Measurements from ENCODE around the gene TET3.
A peak's percentile ranks its signal among the peaks of the same experiment; 100 is the strongest.

The TET3 gene

DNA sequence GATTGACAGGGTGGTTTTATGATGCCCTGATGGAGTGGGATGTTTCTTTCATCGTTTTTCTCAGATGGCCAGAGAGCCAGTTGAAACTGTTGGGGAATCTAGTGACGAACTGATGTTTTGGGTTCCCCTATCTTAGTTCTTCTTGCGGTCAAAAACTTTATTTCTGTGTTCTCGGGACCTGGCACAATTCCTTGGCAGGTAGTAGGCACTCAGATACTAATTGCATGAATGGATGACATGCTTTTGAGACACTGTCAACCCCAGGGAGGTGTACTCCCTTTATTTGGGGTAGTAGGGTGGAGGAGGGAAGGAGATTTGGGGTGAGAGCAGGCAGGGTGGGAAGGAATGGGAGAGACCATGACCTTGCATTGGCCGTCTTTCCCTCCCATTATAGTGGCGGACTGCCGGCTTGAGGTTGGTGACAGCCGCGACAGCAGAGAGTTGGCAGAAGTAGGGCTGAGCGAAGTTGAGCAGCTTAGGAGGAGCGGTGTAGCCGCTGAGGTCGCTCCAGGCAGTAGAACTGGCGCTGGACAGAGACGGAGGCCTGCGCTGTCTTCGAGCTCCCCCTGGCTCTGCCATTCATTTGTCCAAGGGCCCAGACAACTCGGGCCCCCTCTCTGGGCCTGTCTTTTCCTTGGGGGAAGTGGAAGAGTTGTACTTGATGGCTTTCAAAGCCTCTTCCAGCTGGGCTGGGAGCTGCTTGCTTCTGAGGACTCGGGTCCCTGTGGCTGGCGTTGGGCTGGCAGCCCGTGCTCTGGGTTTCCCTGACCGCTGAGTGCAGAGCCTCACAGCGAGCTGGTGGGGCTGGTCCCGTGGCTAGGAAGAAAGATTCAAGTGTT lies 2.6 kb downstream of the TET3 start:
- DNase-seq (ENCODE audit: low read depth): no peak

DNA sequence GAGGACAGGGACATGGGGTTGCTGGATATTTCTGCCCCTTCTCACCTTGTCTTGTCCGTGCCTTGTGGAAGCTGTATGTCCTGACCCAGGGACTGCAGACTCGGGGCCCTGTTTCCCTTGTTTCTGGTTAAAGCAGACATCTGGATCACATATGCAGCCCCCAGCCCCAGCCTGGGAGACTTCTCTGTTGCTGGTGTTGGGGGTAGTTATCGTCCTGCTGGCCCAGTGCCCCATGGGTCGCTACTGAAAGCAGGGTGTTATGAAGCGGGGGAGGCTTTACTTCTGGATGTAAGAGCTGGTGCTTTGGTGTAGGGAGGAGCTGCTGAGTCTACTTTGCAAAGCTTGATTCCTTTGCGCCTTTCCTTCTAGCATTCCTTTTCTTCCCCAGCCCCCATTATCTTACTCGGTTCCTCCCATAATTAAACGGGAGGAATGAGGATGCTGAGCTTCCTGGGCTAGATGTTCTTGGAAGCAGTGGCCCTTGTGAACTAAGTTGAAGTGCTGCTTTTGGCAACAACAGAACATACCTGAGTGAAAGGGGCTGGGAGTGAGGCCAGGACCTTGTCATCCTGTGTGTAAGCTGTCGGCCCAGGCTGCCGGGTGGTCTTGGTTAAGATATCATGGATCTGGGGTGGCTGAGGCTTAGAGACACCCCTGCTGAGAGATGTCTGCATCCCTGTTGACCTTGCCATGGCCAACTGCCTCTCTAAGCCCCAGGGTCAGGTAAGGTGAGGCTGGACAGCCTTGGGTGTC lies 3.4 kb downstream of the TET3 start:
- no peak for DNase-seq (ENCODE audit: low read depth)

DNA sequence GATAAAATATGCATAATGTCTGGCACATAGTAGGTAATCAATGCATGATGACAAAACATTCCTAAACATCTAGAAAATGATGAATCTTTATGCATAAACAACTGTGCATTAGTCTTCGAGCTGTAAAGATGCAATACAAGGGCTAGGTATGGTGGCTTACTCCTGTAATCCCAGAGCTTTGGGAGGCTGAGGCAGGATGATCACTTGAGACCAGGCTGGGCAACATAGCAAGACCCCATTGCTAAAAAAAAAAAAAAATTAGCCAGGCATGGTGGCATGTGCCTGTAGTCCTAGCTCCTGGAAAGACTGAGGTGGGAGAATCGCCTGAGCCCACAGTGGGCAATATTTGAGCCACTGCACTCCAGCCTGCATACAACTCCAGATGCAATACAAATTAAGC lies 5.3 kb downstream of the TET3 start:
- no peak for DNase-seq (ENCODE audit: low read depth)

DNA sequence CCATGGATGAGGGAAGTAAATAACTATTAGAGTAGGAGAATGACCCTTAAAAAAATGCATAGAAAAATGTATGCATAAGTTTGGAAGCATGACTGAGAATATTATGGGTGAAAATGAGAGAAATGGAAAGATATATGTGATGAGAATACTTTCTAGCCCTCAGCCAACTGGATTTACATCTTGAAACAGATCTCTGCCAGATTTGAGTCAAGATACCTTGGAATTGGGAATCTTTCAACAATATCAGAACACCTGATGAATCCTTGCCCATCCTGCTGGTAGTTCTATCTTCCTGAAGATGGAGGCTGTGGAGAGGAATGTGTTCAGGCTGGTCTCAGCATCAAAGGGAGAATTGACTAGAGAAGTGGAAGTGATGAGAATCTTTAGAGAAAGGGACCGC lies 5.8 kb downstream of the TET3 start:
- no peak for DNase-seq (ENCODE audit: low read depth)

DNA sequence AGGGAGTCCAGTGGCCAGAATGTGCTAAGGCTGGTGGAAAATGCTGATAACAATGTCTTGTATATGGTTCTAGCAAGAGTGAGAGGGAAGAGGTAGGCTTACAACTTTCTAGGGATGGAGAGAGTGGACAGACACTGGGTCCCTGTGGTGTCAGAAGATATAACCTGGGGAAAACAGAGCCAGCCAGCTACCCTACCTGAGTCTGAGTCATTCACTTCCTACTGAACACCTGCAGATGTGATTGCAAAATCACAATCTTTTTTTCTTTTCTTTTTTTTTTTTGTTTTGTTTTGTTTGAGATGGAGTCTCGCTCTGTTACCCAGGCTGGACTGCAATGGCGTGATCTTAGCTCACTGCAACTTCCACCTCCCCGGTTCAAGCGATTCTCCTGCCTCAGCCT lies 7.3 kb downstream of the TET3 start:
- no peak for DNase-seq (ENCODE audit: low read depth)

DNA sequence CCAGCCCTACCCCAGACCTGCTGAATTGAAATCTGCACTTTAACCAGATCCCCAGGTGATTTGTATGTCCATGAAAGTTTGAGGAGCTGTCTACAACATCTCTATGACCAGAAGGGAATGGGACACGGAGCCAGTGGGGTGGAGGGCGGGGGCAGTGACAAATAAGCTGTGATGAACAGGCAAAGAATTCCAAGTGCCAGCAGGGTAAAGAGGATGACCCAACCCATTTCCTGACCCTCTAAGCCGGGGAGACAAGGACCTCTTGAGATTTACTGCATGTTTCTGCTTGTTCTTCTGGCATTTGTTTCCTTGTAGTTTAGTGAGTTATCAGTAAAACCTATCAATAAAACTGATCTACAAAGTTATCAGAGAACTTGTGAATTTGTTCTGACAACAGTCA lies 8.7 kb downstream of the TET3 start:
- no peak for DNase-seq (ENCODE audit: low read depth)

DNA sequence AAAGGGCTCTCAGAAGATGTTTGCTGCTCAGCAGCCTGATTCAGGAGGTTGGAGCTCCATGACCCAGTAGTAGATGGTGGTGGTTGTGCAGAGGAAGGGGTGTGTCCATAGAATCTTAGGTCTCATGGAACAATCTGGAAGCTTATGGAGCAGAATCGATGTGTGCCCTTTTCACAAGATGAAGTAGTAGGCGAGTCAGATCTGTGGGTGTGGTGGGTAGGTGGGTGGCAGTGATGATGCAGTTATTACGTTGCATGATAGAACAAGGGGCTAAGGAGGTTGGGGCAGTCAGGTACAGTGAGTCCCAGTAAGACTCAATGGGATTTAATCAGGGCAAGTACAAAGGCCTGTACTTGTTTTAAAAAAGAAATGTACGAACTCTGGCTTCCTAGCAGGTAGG lies 9.1 kb downstream of the TET3 start:
- no peak for DNase-seq (ENCODE audit: low read depth)

DNA sequence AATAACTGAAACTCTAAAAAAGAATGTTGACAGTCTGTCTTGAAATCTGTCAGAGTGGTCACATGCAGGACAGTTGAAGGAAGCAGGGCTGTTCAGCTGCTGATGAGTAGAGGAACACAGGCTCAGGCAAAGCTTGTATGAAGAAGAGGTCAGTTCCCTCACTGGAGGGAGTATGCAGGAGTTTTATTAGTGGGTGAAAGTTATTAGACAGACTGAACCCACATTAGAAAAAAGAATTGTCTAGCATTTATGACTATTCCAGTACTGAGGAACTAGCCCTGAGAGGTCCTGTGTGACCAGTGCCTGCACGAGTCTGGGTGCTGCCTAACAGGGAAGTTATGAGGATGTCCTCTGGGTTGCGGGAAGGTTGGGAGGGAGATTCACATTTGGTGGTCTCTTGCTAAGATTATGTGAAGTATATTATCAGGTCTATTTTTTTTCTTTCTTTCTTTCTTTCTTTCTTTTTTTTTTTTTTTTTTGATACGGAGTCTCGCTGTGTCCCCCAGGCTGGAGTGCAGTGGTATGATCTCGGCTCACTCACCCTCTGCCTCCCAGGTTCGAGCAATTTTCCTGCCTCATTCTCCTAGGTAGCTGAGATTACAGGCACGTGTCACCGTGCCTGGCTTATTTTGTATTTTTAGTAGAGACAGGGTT lies 9.6 kb downstream of the TET3 start:
- DNase-seq (ENCODE audit: low read depth): no peak

DNA sequence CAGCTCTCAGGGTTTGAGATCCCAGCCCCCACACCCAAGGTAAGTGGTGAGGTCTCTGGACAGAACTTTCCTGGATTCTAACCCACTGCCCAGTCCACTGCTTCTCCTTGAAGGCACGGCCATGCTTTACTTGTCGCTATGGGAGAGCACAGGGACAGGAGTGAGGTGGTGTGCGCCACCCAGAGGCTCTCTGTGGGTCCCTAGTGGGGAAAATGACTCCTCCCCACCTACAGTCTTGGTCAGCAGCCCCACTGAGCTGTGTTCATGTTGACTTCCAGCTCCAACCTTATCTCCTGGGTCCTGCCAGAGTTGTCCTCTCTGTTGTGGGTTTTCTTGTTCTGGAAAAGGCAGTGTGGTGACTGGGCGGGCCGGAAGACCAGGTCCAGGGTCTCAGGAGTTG lies 11.1 kb downstream of the TET3 start:
- no peak for DNase-seq (ENCODE audit: low read depth)

DNA sequence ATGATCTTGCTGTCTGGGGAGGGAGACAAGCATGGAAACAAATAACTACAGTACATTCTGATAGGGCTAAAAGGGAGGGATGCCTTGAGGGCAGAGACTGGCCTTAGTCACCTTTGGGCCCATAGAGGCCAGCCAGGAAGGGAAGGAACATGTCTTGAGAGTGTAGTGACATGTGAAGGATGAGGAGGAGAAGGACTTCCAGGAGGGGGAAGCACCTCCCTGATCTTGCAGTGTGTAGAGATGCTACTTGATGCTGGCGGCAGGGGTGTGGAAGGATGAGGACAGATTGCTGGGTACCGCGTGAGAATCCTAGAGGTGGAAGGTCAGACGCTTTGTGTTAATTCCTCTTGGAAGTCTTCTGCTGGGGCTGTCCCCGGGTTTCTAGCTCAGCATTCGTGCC lies 13.1 kb downstream of the TET3 start:
- no peak for DNase-seq (ENCODE audit: low read depth)

DNA sequence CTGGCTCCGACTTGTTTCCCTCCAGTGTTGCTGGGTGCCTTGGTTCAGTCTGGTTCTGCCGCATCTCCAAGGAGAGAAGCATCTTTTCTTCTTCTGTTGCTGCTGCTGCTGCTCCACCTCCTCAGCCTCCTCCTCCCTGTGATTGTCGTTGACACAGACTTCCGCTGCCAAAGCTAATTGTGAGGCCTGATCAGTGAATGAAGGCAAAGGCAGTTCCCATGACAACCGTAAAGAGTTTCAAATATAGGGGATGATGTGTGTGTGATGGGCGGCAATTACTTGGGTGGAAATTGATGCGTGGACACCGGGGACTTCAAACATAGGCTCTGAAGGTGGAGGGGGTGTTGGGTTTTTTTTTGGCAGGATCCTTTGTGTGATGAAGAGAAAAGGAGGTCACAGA lies 13.7 kb downstream of the TET3 start:
- no peak for DNase-seq (ENCODE audit: low read depth)

DNA sequence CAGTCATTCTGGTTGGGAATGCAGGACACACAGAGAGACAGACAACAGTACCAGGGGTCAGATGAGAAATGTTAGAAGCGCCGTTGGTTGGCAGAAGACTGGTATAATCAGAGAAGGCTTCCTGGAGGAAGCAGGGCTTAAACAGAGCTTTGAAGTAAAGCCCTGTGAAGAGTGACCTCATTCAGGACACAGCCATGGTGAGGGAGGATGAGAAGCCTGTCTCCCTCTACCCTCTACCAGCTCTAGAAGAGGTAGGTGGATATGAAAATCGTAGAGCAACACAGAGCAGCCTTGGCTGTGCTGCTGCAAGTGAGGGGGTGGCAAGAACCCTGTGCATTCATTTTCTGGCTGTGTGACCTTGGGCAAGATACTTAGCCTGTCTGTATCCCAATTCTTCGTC lies 14.2 kb downstream of the TET3 start:
- DNase-seq (ENCODE audit: low read depth): no peak

DNA sequence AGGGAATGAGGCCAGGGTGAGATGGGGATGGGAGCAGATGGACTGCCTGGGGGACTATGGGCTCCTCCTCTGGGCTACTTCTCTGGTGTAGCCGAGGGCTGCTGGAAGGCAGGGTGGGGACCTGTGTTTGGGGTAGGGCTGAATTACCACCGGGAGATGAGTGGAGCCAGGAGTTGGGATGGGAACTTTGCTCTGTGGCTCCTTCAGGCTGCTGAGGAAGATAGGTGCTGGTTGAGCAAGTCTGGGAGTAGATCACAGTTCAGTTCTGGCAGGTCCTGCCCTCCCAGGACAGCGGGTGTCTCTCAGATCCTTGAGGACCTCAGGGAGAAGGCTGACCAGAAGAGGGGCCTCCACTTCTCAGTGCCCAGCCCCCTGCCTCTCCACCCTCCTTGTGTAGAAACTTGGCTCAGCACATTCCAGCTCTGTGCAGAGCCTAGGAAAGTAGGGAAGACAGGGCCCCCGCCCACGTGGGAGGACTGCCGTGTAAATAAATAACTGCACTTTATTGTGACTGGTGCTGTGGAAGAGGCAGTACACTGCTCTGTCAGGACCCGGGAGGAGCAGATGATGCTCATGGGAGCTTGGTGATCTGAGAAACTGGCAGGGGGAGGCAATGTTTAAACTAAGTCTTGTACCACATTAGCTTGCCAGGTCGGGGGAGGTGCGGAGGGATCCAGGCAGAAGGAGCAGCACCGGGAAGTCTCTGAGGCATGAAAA lies 15.3 kb downstream of the TET3 start:
- DNase-seq (ENCODE audit: low read depth): no peak

DNA sequence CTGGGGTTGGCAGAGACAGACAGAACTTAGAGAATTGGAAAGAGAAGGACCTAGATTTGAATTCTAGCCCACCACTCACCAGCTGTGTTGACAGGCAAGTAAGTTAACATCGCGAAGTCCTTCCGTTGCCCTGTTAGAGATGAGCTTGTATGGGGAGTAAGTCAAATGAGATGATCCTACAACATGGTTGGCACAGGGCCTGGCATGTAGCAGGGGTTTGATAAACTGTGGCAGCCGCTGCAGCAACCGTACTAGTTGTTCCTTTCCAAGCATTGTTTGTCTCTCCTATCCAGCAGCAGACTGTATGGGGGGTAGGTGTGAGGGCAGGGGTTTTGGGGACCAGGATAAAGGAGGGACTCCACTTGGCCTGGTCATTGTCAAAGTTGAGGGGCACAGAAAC lies 16.0 kb downstream of the TET3 start:
- DNase-seq (ENCODE audit: low read depth): no peak

DNA sequence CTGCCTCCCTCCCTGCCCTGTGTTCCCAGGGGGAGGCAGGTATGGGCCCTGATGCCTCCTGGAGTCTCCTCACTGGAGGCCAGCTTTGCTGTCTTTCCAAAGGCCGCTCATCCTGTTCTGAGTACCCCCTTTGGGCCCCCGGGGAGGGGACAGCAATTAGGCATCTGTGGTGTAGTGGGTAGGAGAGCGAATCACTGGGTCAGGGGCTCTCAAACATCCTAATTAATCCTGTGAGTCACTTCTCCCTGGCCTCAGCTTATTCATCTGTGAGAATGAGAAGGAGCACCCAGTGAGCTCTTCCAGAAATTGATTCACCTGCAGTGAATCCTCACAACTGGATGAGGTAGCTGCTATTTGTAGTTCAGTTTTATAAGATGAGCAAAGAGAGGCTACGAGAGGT lies 16.4 kb downstream of the TET3 start:
- no peak for DNase-seq (ENCODE audit: low read depth)

DNA sequence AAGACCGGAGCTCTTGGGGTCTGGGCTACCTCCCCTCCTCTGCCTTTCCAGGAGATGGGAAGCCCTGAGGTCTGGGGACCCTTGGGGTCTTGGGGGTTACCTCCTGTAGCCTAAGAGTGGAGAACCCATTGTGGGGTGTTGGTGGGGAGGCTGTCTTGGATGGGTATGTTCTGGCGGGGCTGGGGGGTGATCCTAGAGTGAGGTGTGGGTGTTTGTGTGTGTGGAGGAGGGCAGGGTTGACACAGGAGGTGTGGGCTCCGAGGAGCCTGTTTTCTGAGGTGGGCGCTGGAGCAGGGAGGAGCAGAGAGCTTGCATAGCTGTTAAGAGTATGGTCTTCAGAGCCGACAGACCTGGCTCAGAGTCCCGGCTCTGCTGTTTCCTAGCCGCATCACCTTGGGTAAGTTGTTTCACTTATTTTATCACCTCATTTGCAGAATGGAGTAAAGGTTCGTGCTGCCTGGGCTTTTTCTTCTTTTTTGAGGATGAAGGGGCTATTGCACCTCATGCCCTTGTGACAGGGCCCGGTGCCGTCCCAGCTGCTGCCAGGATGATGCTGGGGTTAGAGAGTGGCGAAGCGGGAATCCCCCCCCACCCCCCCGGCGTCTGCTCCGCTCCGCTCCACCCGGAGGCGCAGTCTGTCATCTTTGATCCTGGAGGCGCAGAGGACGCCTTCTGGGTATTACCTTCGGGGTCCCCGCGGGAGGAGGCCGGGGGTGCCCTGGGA lies 17.2 kb downstream of the TET3 start:
- no peak for DNase-seq (ENCODE audit: low read depth)

DNA sequence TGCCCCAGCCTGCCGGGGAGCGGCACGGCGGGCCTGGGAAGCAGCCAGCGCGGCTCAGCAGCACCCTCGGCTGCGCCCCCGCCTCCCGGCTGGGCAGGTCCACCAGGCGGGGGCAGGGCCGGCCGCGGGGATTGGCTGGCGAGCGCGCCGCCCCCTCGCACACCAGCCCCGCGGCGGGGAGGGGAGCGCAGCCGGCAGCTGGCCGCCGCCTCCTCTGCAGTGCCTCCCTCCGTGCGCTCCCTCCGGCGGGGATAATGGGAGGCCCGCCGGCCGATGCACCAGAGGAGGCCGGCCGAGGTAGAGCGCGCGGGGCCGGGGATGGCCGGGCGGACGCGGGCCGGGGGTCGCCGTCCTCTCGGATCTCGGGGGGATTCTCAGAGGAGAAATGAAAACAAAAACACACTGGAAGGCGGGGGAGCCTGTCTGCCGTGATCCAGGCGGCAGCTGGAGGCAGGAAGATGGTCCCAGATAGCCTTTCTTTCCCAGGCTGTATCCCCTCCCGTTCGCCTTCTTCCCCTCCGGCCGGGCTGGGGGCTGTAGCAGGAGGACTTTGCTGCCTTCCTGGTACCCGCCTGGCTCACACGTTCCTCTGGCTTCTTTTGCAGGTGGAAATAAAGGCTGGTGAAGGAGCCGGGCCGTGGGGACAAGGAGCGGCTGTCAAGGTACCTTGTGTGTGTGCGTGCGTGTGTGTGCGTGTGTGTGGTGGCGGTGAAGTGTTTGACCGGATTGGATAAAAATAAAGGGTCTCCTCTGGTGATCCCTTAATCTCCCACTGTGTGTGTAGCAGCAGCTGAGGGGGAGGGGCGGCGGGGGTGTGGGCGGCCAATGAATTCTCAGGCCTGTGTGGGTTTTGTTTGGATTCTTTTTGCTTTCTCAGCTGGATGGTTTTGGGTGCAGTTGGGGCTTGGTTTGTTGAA lies 18.1 kb downstream of the TET3 start:
- peak; percentile 80 for DNase-seq (ENCODE audit: low read depth)

DNA sequence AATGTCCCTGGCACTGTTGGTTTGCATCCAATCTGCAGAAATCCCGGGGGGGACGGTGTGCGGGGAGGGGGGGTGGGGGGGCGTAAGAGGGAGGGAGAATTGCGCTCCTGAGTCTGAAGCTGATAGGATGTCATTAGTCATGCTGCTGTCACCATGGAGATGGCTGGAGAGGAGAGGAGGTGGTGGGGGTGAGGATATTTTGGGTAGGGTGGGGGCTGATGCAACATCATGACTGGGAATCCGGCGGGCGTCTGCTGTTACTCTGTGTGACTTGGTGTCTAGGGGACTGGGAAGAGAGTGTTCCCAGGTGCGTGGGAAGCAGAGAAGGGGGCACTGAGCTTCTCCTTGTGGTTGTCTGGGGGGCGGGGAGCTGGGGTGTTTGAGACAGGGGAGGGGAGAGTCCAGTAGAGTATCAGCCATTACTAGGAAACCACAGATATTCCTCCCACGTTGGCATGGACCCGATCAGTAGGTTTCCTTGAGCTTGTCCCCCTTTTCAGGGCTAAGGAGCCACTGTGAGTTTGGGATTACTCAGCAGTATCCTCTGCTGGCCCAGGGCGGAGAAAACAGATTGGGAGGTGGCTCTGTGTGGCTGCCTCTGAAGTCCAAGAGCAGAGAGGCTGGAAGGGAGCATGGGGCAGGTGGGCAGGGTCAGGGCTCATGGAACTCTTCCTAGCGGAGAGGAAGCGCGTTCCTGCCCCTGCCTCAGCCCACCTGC lies 18.9 kb downstream of the TET3 start:
- no peak for DNase-seq (ENCODE audit: low read depth)

DNA sequence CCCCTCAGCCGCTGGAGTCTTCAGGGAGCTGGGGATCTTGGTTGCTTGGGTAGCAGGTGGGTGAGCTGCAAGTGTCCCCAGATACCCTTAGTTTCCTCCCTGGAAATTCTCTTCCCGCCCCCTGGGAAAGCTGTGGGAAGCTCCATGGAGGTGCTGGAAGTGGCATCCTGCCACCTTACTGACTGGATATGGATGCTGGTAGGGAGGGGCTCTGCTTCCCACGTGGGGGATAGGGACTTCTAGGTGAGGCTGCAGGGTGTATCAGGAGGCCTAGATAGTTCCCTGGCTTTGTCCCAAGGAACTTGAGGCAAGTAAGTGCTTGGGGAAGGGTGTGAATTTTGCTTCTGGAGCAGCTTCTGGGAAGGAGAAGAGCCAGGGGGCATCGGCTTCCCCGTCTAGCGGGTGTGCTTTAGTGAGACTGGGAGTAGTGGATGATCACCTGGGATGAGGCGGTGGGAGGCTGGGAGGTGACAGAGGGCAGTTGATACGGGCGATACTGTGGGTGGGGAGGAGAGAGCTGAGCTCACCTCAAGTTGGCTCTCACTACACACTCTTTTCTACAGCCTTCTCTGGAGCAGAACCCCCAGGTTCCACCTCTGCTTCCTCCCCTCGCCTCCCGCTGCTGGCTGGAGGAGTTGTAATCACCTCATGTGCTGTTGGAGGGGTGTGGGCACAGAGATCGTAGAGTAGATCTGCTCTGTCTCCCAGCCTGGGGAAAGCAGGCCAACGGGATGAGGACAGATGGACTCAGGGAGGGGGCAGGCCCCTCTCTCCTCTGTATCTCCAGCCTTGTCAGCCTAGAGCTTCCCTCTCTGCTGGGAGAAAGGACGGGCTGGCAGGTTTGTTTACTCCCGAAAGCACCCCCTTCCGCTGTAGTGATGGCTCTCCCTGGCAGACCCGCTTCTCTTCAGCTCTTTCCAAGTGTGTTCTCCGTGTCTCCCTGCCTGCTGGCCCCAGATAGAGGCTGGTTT lies 19.8 kb downstream of the TET3 start:
- no peak for DNase-seq (ENCODE audit: low read depth)

All from activated T-cell treated with anti-CD3 and anti-CD28 coated beads for 48 hours (primary cell).